Measurements from ENCODE around the gene CD86. TPM values are rescaled to one million over a fixed set of nuclear protein-coding genes. Genes with fewer than 3 reads are reported as not detected.

CD86 gene
- total RNA-seq, 1 experiment from 2014 or later, result not detected

DNA sequence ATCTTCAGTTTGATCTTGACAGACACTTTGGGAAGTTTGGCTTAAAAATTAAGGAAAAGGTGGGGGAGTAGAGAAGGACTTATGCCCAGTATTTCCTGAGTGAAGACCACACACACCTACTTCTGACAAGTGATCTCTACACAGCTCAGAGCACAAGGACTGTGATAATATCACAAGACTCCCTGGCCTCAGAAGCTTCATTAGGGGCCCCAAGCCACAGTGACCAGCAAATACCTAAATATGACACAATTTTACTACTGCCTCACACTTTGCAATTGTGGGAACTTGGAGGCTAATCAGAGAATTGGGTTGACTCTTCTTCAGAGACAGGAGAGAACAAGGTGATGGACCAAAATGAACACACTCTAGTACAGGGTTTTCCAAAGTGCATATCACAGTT is 35.7 kb upstream of the CD86 start:
- Histone ChIP-seq H3K27ac (ENCODE audit: low read length) (no peak overlapping the region), H3K27me3 (ENCODE audit: control insufficient read depth, insufficient read depth, low read length) (peaks cover 16% of the 10 kb centered on the region), H3K4me1 (ENCODE audit: control insufficient read depth, insufficient read depth, low read length) (no peaks in the 10 kb centered on the region), H3K9me3 (ENCODE audit: control insufficient read depth, insufficient read depth, low read depth, low read length) (no peaks in the 10 kb centered on the region), H3K4me3 (ENCODE audit: low read depth in 2 of 2, low read length in 2 of 2) (no peak overlapping the region), H3K36me3 (ENCODE audit: control insufficient read depth, insufficient read depth, low read length) (no peaks in the 10 kb centered on the region)
- TF ChIP-seq, protein P1, sequence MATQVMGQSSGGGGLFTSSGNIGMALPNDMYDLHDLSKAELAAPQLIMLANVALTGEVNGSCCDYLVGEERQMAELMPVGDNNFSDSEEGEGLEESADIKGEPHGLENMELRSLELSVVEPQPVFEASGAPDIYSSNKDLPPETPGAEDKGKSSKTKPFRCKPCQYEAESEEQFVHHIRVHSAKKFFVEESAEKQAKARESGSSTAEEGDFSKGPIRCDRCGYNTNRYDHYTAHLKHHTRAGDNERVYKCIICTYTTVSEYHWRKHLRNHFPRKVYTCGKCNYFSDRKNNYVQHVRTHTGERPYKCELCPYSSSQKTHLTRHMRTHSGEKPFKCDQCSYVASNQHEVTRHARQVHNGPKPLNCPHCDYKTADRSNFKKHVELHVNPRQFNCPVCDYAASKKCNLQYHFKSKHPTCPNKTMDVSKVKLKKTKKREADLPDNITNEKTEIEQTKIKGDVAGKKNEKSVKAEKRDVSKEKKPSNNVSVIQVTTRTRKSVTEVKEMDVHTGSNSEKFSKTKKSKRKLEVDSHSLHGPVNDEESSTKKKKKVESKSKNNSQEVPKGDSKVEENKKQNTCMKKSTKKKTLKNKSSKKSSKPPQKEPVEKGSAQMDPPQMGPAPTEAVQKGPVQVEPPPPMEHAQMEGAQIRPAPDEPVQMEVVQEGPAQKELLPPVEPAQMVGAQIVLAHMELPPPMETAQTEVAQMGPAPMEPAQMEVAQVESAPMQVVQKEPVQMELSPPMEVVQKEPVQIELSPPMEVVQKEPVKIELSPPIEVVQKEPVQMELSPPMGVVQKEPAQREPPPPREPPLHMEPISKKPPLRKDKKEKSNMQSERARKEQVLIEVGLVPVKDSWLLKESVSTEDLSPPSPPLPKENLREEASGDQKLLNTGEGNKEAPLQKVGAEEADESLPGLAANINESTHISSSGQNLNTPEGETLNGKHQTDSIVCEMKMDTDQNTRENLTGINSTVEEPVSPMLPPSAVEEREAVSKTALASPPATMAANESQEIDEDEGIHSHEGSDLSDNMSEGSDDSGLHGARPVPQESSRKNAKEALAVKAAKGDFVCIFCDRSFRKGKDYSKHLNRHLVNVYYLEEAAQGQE (IDR thresholded peaks at IDR 0.05; ENCODE audit: insufficient read depth in 1 of 2, low read depth in 2 of 2, low read length in 1 of 2), result no peak
- TF ChIP-seq SIN3A (IDR thresholded peaks at IDR 0.05; ENCODE audit: borderline replicate concordance, insufficient read depth, low read depth, low read length) (no peak), TCF7L2 (IDR thresholded peaks at IDR 0.05; ENCODE audit: low read depth, low read length) (no peak), POLR2AphosphoS5 (IDR thresholded peaks at IDR 0.05; ENCODE audit: low read depth, low read length) (no peak)
- TF ChIP-seq, protein P2, sequence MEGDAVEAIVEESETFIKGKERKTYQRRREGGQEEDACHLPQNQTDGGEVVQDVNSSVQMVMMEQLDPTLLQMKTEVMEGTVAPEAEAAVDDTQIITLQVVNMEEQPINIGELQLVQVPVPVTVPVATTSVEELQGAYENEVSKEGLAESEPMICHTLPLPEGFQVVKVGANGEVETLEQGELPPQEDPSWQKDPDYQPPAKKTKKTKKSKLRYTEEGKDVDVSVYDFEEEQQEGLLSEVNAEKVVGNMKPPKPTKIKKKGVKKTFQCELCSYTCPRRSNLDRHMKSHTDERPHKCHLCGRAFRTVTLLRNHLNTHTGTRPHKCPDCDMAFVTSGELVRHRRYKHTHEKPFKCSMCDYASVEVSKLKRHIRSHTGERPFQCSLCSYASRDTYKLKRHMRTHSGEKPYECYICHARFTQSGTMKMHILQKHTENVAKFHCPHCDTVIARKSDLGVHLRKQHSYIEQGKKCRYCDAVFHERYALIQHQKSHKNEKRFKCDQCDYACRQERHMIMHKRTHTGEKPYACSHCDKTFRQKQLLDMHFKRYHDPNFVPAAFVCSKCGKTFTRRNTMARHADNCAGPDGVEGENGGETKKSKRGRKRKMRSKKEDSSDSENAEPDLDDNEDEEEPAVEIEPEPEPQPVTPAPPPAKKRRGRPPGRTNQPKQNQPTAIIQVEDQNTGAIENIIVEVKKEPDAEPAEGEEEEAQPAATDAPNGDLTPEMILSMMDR (IDR thresholded peaks at IDR 0.05), result no peak
- DNase-seq (ENCODE audit: low read depth, low spot score), result no peak
- no TSS peak for BruUV-seq (replicated peaks)
- ChIA-PET CTCF (no interaction called here), POLR2A (no interaction called here)
- in situ Hi-C loops (cut with HindIII; ENCODE audit: low pct_unique_long_range_greater_than_20kb, low sequenced_read_pairs), result no loop called here
- intact Hi-C loops (cut with micrococcal nuclease; ENCODE audit: unreplicated experiment), result no loop called here
- no peak for ATAC-seq

DNA sequence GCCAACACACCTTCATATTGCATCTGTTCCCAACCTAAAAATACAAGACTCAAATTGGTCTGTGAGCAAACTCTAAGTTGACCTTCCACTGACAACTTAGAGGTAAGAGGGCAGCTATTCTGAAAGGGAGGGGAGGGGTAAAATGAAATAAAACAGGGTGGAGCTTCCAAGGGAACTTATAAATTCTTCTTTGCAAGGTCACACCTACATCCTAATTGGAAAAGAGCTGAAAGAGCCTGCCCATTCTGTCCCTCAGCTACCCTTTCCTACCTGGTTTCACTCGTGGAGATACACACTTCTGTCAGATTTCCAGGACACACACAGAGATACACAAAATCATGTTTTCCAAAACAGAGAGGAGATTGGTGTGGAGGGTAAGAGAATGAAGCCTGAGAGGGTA is 34.1 kb upstream of the CD86 start:
- DNase-seq (ENCODE audit: low read depth, low spot score), result no peak
- no peak for ATAC-seq
- H3K4me3 ChIP-seq (ENCODE audit: low read depth in 2 of 2, low read length in 2 of 2), result no peak overlapping the region
- ChIA-PET POLR2A (no interaction called here), CTCF (no interaction called here)
- intact Hi-C loops (cut with micrococcal nuclease; ENCODE audit: unreplicated experiment) (no loop called here), in situ Hi-C loops (cut with HindIII; ENCODE audit: low pct_unique_long_range_greater_than_20kb, low sequenced_read_pairs) (no loop called here)
- H3K36me3 ChIP-seq (ENCODE audit: control insufficient read depth, insufficient read depth, low read length), result no peaks in the 10 kb centered on the region
- no peak for TF ChIP-seq SIN3A (IDR thresholded peaks at IDR 0.05; ENCODE audit: borderline replicate concordance, insufficient read depth, low read depth, low read length)
- TF ChIP-seq POLR2AphosphoS5 (IDR thresholded peaks at IDR 0.05; ENCODE audit: low read depth, low read length), result no peak
- TF ChIP-seq, protein P2 (IDR thresholded peaks at IDR 0.05), result no peak
- TF ChIP-seq TCF7L2 (IDR thresholded peaks at IDR 0.05; ENCODE audit: low read depth, low read length), result no peak
- TF ChIP-seq, protein P1 (IDR thresholded peaks at IDR 0.05; ENCODE audit: insufficient read depth in 1 of 2, low read depth in 2 of 2, low read length in 1 of 2), result no peak
- H3K27me3 ChIP-seq (ENCODE audit: control insufficient read depth, insufficient read depth, low read length), result peaks cover 14% of the 10 kb centered on the region
- no peak overlapping the region for H3K27ac ChIP-seq (ENCODE audit: low read length)
- H3K9me3 ChIP-seq (ENCODE audit: control insufficient read depth, insufficient read depth, low read depth, low read length), result no peaks in the 10 kb centered on the region
- no TSS peak for BruUV-seq (replicated peaks)
- H3K4me1 ChIP-seq (ENCODE audit: control insufficient read depth, insufficient read depth, low read length), result no peaks in the 10 kb centered on the region
